GM19193 (cell line): ENCODE results near the gene DAAM1.

ENCODE experiments used
- POLR2A ChIP-seq: IDR thresholded peaks from 4 replicates; pipeline ENCODE4 v1.6.1; 2011; ENCODE audit not compliant: insufficient read depth, insufficient read length; ENCODE audit errors: extremely low read depth

The DAAM1 gene

DNA sequence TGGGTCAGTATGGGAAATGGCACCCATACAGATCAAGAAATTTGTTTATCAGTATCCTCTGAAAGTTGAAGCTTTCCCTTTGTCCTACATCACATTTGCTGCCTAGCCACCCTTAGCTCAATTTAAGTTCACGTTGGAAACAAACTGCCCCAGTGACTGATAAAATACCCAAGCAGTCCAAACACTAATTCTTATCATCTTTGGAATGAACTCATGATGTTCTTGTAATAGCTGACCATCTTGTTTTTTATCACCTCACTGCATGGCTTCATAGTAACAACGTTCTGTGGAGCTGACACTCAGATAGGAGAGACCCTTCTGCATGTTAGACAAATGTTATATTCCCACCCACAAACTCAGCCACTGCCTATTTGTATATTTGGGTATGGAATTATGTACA, 183.3 kb downstream of the DAAM1 start:
- TF ChIP-seq POLR2A, result no peak

DNA sequence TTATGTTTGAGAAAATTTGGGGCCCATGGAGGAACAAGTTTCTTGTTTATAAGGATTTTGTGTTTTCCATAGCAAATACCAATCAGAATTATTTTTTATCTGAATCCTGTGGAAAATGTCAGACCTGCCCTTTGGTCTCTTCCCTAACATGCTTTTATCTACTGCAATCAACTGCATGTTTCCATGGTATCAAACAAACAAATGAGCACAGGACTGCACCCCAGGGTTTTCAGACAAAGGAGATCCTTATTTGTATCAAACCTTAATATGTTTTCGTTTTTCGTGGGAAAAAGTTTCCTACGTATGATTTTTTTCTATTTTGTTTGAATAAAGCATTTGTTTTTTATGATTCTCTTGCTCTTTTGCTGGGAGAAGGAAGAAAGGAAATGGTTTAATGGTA, 185.6 kb downstream of the DAAM1 start:
- no peak for TF ChIP-seq POLR2A

DNA sequence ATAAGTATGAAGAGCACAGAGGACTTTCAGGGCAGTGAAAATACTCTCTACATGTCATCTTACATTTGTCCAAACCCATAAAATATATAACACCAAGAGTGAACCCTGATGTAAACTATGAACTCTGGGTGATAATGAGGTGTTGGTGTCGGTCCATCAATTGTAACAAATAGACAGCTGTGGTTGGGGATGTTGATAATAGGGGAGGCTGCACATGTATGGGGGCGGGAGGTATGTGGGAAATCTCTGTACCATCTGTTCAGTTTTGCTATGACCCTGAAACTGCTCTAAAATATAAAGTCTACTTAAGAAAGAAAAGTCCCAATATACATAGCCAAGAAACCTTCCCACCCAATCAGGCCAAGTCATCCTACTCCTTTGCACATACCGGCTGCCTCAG, 188.2 kb downstream of the DAAM1 start:
- no peak for TF ChIP-seq POLR2A

DNA sequence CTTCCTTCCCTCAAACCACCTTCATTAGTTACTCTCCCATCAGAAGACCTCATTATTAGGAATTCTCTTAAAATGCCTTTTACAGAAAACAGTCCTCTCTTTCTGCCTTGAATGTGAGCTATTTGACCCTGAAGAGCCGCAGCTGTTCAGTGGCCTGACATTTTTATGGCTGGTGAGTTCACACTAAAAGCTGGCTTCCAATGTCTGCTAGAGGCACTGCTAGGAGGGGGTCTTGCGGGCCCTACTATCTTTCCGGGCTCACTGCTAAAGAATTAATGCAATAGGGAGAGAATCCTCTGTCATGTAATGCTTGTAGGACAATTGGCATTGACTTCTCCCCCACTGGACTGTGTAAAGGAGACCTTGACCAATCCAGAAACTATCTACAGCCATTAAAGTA, 189.0 kb downstream of the DAAM1 start:
- no peak for TF ChIP-seq POLR2A

DNA sequence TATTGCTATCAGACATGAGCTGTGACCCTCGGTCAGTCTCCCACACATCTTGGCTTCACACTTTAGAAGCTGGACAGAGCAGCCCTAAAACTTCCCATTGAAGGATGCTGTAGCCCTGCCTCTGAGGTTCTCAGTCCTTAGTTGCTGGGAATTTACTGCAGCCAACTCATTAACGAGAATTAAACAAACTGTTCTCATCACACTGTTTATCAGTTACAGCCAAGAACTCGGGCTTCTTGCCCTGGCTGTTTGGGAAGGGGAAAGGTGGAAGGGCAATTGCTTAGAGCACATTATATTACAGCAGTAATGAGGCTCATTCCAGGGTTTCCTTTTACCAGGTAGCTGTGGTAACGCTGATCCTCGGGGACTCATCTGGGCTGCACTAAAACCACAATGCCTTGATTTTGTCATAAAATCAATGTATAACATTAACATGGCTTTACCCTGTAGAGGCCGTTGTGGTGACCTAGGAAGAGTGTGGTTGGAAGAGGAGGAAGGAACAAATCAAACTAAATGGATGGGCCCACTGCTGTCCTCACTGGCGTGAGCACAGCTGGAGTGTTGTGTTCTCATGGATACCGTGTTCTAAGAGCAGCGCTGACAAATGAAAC, 189.6 kb downstream of the DAAM1 start:
- TF ChIP-seq POLR2A, result no peak

DNA sequence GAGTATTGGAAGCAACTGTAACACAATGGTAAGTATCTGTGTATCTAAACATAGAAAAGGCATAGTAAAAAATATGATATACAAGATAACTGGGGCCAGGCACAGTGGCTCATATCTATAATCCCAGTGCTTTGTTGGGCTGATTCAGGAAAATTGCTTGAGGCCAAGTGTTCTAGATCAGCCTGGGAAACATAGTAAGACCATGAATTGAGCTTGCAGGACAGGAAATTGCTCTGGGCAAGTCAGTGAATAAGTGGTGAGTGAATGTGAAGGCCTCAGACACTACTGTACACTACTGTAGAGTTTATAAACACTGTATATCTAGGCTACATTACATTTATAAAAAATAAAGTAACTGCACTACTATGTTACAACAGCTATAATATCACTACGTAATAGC, 201.5 kb downstream of the DAAM1 start:
- TF ChIP-seq POLR2A, result no peak

DNA sequence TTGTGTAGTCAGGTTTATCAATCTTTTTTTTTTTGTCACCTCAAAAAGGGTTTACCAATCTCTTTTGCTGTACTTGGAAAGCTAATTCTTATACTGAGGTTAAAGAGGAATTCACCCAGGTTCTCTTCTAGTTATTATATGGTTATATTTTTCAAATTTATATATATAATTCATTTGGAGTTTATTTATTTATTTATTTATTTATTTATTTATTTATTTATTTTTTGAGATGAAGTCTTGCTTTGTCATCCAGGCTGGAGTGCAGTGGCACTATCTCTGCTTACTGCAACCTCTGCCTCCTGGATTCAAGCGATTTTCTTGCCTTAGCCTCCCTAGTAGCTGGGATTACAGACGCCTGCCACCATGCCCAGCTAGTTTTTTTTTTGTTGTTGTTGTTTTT, 202.9 kb downstream of the DAAM1 start:
- no peak for TF ChIP-seq POLR2A

DNA sequence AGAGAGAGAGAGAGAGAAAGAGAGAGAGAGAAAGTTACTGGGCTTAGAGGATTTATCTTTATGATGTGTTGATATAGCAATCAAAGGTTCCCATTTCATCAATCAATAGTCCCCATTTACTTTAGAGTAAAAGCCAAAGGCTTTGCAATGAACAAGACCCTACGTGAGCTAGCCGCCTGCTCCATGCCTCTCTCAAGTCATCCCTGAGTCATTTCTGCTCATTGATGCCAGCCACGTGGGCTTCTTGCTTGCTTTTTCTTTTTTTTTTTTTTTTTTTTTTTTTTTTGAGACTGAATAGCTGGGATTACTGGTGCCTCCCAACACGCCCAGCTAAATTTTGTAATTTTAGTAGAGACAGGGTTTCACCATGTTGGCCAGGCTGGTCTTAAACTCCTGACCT, 205.8 kb downstream of the DAAM1 start:
- no peak for TF ChIP-seq POLR2A

DNA sequence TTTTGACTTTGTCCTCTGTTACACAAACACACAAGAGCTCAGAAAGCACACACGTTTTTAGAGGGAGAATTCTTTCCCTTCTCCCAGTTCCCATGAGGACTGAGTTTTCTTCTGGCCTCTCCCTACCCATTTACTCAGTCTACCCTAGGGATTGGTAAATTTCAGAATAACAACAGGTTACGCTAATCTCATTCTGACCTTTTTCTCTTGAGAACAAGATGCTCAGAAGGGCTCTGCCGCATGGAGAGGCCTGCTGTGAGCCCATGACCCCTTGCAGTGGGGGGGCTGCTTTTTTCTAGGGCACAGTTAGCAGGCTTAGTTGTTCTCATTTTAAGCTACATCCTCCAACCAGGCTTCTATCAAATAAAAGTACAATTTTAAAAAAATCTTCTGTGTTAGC, 207.2 kb downstream of the DAAM1 start:
- no peak for TF ChIP-seq POLR2A

DNA sequence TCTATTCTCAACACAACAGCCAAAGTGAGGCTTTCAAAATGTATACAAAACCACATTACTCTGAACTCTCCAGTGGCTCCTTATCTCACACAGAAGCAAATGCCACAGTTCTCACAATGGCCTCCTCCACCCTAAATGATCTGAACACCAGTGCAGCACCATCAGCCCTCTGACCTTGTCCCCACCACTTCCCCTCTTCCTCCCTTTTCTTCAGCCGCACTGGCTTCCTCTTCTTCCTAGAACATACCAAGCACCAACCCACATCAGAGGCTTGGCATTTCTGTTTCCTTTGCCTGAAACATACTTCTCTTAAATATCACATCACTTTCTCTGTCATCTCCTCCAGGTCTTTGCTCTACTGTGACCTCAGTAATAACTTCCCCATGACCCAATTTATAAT, 210.4 kb downstream of the DAAM1 start:
- TF ChIP-seq POLR2A, result no peak

DNA sequence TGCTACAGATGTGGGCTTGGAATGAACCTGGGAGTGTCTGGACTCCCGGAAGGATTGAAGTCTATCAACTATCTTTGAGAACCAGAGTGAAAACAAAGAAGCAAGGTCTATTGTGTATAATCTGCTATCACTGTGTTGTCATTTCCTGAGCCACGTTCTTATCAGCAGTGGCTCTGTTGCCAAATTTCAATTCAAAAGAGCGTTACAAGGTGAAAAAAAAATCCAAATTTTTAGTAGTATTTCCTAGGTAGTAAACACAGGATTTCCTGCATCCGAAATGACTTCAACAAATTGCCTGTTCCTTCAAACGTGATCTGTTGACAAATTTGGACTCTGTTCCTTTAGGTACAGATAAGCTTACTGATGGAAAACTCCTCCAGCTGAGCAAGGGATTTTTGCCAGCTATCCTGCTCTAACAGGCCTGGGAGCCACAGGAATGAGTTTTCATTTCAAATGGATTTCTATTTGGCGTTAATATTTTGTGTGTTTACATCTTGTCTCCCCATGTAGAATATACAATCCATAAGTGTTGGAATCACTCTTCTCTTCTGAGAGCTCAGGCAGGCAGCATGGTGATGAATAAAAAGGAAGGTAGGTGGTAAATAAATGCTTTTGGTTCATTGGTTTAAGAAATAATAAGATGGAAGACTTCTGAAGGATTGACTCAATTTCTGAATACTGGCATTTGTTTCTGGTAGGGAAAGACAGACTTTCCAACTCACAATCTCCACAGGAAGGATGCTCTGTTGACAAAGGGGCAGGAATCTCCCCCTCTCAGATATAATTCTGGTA, 218.2 kb downstream of the DAAM1 start:
- TF ChIP-seq POLR2A, result no peak

DNA sequence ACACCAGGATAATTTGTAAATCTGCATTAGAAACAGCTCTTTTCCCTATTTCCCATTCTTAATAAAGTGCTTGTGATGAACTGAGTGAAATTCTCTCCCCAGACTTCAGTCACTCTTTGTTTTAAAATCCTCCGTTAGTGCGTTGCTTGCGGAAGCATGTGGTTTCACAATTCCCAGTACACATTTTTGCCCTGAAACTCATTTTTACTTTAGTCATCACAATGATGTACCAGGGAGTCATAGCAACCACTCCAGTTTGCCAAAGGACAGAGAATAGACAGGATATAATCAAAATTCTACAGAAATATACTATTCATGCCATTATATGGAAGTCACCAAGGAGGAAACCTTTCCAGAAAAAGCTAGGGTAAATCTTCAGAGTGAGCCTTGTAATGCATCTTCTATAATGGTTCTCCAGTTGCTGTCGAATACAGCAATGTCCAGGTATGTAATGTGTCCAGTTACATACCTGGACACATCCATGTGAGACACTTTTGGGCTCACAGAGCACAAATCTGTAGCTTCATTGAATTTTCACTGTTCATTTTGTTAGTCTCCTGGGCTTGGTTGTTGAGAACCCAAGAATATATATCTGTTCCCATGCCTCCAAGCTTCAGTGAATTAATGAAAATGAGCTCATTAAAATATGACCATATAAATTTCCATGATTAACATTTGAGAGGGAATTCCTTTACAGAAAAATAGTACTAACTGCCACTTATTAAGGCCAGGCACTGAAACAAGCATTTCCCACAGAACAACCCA, 219.0 kb downstream of the DAAM1 start:
- TF ChIP-seq POLR2A, result no peak

DNA sequence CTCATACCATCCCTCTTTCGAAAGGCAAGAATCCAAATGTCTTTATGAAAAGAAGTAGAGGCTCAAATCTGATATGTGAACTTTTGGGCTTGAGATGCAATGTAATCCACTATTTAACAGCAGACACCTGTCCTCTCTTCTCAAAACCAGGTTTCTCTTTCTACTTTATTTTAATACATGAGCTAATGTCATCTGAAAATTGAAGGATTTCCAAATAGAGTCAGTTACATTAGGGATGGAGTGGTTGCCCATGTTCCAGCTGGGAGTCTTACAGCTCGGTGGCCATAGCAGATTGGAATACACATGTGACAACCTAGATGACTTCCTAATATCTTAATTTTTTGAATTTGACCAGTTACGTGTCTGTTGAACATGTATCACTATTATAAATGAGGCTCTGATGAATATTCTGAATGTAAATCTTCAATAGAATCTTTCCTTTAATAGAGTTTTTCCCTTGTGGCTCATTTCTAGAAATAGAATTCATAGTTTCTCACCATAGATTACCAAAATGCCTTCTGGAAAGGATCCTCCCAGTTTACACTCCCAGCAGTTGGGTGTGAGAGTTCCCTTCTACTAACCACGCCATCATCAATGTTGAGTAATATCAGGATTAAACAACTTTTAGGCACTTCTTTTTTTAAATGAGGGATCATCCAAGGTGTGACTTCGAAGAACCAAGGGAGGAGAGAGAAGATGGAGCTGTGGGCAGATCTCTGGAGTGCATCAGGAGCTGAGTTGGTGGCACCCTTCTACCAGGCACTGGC, 227.6 kb downstream of the DAAM1 start:
- TF ChIP-seq POLR2A, result no peak

DNA sequence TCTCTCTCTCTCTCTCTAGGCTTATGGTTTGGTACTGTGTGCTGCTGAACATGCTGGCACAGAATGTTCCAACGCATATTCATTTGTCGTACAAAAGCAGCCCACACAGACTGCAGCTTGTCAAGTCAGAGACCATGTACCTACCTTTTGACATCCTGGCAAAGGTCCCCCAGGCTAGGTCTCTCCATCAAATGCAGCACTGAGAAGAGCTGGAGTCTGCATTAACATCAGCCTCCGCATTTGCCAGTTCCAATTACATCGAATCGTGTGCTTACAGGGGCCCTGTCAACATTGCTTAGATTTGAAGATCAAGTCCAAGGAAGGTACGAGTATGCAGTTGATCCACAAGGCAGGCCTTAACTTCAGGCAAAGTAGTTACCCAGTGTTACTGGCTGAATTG, 228.8 kb downstream of the DAAM1 start:
- TF ChIP-seq POLR2A, result no peak

DNA sequence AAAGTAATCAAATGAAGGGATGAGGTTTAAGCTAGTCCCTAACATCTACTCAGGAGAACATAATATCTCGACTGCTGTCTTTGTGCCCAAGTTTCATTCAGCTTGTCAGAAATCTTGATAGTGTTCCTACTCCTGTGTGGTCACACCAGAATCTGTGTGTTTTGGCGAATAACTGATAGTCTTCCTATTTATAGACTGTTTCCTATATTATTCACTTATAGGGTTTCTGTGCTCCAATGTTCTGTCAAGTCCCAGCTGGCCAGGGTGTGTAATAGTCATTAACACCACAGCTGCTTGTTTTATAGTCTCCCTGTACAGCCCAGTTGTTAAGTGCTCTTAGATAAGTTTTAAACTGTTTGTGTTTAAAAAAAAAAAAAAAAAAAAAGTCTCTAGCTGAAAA, 230.8 kb downstream of the DAAM1 start:
- TF ChIP-seq POLR2A, result no peak
